HG03457 (cell line): ENCODE data around the gene CYBA.
A peak's percentile ranks its signal among the peaks of the same experiment; 100 is the strongest.
"Not testable (repeated sequence)": the region's sequence is repeated elsewhere in the genome, so short reads cannot be mapped to it uniquely, and the experiment has no call there.

Experiments
- ATAC-seq: cut with Tn5 transposase; IDR thresholded peaks from one replicate; pipeline ENCODE4 v1.9.1; 2021; ENCODE audit warnings: moderate number of reproducible peaks; ENCODE audit not compliant: unreplicated experiment

CYBA gene

DNA sequence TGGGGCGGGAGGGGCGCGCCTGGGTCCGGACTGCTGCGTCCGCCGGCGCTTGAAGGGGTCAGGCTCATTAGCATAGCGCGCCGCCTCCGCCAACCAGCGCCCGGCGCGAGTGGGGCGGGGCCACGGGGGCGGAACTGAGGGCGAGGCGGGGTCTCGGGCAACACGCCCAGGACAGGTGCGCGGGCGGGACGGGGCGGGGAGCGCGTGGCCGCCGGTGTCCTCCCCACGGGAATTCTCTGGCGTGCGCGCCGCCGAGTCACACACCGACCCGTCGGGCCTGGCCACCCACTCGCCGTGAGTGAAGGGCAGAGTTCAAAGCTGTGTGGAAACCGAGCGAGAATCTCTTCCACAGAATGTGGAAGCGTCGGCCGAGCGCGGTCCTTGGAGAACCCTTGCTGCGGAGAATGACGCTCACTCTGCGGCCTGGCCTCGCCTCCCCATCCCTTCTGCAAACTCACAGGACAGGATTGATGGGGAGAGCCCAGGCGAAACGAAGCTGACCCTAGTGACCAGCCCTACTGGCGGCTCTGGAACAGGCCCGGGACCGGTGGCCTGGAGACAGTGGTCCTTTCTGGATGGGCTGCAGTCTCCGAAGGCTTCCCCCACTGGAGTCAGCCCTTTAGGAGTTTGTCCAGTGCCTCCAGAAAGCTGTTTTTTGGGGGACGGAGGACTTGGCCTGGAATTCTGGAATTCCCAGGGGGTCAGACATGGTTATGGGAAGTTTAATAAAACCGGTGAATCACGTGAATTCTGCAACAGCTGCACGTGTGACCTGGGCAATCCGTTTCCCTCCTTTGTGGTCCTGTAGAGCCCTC lies 35.8 kb upstream of the CYBA start, which contains the start of gene SNAI3:
Gene SNAI3 (minus strand): TSS at position 69 of the 815 bp plus-strand sequence. CDS start 101 bp downstream, outside the sequence.
- ATAC-seq, result peak; percentile 63

DNA sequence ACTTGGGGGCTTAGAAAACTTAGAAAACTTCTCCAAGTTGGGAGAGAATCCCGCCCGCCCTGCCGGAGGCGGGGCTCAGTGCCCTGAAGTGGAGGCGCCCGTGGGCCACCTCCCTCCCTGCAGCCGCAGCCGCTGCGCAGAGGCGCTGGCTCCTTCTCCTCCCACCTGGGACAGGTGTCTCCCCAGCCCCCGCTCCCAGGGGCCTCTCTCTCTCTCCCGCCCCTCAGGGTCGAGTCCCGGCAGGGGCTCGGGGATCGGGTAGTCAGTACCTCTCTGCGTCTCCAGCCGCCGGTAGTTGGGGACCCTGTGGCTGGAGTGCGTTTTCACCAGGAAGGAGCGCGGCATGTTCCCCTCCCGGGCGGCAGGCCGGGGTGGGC lies 35.2 kb upstream of the CYBA start:
- peak; percentile 5 for ATAC-seq

DNA sequence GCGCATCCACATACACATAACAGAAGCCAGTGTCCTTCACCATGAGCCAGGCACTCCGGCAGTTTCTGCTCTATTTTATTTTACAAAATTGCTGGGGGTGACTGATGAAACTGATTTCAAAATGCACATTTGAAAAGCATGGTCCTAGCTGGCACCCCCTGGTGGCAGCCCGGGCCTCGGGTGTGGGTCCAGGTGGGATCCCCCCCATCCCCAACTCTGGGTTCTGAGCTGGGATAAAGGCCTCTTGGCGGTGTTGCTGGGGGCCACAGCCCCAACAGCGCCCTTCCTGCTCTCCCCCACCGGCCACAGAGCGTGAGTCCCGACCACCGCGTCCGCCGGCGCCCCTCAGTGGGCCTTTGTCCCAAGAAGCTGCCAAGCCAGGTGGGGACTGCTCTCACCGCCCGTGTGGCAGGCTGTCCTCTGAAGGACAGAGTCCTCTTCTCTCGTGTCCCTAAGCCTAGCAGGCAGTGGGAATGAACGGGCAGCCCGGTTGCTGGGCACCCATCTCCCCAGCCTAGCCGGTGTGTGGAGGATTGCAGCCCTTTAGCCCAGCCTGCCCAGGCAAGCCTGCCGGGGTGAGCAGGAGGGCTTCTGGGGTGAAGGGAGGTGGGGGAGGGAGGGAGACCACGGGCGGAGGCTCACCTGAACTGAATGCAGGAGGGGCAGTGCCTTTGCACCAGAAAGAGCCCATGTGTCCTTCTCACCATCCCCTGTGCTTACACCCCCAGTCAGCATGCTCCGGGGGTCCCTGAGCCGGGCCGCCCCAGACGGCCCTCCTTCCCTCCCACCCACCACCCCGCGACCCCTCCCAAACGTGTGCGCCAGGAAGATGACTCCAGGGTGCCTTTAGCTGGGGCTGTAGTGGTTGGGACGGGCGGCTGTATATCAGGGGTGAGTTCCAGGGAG lies 34.6 kb upstream of the CYBA start:
- no peak for ATAC-seq

DNA sequence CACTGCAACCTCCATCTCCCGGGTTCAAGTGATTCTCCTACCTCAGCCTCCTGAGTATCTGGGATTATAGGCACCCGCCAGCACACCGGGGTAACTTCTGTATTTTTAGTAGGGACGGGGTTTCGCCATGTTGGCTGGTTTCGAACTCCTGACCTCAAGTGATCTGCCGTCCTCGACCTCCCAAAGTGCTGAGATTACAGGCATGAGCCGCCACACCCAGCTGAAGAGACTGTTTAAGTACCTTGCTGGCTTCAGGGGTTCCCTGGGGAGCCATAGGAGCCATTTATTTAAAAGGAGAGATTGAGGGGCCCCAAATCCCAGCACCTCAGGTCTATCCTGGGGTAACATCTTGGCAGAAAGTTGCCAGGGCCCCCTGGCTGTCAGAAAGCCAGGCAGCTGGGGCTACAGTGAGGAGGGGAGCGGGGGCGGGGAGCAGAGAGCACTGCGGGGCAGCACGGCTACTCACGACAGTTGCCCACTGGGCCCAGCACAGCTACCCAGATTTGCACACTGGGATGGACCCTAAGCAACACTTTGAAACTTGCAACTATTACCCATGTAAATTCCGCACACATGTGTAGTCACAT lies 33.8 kb upstream of the CYBA start:
- no peak for ATAC-seq

DNA sequence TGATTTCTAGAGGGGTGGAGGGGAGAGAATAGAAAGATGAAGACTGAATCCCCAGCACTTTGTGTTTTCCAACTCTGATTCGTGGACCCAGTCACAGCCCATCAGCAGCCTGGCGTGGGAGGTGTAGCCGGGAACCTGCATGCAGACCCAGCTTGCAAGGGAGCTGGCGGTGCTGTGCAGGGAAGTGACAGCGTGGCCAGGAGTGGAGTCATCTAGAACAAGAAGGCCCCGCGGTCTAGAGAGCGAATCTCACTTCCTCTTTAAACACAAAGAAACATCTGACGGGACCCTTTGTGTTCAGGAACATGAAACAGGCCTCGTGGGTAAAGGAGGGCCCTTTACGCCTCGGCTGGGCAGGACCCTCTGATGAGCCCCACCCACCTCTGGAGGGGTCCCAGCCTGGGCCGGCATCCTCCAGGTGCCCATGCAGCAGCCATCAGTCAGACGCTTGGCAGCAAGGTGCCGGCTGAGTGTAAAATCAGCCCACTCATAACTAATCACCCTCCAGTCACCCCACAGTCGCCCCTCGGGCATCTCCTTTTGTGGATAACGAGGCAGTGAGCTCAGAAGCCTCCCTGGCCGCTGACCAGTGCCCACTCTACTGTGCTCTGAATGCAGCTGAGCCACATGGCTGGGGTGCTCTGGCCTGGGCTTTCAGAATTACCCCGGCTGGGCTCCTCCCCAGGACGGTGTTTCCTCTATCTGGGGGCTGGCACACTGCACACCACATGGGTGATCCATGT lies 31.0 kb upstream of the CYBA start:
- ATAC-seq, result peak; percentile 49

DNA sequence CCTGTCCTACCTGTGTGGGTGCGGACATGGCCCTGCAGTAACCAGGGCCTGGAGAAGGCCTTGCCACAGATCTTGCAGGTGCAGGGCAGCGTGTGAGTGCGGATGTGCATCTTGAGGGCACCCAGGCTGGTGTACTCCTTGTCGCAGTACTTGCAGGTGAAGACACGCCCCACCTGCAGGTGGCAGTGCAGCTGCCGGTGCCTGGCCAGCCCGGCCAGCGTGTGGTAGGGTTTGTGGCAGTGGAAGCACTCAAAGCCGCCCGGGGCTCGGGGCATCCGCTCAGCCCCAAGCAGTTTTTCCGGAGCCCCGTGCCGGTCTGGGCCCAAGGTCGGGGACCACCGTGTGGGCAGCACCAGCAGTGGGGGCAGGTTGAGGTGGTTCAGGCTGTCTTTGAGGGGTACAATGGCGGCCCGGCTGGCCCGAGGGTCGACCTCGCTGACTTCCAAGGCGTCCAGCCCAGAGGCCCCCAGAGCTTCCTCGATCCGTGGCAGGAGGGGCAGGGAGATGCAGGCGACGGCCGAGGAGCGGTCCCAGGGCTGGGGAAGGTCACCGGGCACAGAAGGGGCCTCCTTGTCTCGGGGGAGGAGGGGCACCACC lies 30.3 kb upstream of the CYBA start:
- no peak for ATAC-seq

DNA sequence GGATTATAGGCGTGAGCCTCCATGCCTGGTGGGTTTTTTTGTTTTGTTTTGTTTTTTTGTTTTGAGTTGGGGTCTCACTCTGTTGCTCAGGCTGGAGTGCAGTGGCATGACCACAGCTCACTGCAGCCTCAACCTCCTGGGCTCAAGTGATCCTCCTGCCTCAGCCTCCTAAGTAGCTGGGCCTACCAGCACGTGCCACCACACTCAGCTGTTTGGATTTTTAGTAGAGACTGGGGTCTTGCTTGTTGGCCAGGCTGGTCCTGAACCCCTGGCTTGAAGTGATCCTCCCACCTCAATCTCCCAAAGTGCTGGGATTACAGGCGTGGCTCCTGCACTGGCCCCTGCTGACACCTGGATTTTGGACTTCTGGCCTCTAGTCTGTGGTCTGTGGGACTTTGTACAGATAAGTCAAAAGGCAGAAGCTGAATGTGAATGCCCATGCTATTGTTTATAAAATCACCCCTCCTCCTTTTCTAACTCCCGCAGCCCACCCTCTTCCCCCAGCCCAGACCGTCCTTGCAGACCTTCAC lies 29.8 kb upstream of the CYBA start:
- ATAC-seq, result no peak

DNA sequence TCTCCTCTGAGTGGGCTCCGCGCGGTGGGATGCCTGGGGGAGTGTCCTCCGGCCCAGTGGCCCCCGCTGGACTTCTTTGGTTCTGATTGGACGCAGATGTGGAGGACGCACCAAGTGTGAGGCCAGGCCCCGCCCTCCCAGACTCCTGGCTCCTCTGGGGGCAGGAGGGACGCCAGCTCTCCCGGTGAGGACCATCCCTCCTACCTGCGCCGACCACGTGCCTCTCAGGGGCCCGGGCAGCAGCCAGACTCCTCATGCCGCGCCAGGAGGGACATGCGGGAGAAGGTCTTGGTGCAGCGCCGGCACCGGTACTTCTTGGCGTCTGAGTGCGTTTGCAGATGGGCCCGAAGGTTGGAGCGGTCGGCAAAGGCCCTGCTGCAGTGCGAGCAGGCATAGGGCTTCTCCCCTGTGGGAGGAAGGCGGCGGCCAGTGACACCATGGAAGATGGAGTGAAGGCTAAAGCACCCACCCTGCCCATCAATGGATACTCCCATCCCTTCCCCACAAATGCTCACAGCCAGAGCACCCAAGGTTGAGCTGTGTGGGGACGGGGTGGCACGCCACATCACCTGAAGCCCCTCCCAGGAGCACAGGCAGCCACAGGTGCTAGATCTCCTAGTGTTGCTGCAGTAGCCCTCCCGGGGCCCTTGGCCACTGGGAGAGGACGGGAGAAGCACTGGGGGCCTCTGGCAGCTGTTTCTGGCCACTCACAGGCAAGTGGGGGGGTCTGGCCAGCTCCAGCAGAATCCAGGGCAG lies 27.5 kb upstream of the CYBA start:
- ATAC-seq, result no peak

DNA sequence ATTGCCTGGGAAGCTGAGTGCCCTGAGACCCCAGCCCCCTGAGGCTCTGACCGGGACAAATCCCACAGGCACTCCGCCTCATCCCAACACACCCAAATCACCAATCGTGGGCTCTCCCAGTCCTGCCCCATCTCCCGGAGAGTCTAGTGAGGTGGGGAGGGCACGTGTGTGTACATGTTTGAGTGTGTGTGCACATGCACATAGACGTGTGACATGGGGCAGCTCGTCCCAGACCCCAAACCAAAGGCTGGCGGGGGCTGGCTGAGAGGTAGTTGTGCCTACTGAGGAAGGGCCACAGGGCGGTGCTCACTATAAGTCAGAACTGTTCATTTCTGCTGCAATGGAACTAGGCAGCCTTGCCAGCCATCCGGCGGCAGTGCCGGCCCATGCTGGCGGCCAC lies 26.9 kb upstream of the CYBA start:
- ATAC-seq, result no peak

DNA sequence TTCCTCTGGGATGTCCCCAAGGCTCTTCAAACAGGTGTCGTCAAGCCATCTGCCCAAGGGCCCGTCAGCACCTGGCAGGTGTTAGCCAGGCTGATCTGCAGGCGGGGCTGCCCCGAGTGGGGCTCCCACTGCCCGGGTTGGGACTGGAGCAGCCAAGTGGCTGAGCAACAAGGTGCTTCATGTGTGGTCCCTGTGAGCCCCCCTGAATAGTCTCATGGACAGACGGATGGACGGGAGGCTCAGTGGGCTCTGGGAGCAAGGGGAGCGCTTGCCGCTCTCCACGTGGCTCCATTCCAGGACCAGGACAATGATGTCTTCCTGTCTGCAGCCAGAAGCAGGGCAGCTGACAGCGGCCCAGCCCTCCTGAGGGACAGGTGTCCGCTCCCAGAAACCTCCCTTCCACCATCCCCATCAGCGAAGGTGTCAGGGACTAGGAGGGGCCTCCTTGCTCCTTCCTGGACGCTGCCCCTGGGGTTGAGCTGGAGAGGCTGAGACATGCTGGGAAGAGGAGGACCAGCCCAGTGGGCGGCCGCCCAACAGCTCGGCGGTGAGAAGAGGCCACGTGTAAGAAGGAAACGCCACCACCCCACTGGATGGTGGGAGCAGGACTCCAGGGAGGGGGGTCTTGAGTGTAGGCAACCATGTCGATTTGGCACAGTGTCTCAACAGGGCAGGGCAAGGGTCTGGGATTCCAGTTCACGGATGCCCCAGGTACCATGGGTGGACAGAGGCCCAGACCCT lies 25.8 kb upstream of the CYBA start:
- no peak for ATAC-seq

DNA sequence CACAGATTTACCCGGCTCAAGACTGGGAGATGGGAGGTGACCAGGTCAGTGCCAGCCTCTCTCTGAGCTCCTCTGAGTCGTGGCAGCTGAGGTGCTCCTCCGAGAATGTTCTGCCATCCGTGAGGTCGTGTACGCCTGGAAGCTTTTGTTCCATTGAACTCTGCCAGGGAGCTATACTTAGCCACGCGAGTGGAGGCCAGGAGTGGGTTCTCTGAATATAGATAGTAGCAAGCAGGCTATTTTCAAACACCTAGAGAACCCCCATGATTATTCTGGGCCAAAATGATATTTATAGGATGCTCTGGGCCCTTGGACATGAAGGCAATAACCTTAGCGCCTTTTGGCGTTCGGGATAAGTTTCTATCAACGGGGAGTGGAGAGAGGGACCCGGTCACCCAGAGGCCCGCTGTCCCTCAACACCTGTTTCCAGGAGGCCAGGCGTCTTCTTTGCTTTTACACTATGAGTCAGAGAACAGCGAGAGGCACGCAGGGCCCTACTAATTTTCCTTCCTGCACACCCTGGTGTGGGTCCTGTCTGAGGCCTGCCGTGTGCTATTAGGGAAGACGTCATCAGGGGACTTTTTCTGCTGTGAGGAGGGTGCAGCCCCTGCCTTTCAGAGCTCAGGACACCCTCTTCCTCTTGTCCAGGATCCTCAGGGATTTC lies 23.0 kb upstream of the CYBA start:
- no peak for ATAC-seq

DNA sequence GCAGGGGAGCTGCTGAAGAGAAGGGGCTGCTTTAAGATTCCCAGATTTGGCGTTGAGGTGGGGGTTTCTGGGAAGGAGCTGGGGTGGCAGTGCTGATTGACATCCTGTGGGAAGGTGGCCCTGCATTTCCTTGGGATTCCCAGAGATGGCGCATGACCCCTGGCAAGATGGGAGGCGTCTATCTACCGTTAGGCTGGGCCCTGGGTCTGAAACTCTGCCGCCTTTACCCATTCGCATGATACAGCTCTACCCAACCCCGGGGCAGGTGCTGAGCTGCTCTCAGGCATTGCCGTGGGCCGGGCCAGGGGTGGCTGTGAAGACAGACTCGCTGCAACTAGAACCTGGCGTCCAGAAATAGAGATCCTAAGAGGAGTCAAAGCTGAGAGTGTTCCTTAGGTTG lies 21.9 kb upstream of the CYBA start:
- no peak for ATAC-seq

DNA sequence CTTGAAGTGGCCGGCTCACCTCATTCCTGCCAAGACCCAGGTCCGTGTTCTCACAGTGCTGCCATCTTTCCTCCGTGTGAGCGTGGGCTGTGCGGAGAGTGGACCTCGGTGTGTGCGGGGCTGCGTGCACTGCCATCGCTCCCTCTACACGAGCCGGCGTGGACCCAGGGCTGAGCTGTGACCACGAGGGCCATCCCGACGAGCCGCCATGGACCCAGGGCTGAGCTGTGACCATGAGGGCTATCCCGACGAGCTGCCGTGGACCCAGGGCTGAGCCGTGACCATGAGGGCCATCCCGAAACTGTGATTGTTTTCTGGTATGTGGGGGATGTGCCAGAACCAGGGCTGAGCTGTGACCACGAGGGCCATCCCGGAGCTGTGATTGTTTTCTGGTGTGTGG lies 21.0 kb upstream of the CYBA start:
- no peak for ATAC-seq

DNA sequence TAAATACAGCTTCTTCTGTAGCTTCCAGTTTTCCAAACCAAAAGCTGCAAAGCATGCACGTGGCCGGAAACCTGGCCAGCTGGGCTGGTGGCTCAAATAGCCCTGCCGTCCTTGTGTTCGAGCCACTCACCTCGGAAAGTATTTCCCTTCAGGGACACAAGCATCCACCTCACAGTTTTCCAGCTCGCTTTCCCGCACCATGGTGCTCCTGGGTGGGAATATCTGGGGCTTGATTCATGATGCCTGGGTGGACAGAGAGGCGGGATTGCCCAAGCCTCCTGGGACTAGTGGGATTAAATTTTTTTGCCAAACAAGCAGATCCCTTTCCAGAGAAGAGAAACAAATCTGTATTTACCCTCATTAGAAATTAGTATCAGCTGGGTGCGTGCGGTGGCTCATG lies 19.1 kb upstream of the CYBA start:
- no peak for ATAC-seq

DNA sequence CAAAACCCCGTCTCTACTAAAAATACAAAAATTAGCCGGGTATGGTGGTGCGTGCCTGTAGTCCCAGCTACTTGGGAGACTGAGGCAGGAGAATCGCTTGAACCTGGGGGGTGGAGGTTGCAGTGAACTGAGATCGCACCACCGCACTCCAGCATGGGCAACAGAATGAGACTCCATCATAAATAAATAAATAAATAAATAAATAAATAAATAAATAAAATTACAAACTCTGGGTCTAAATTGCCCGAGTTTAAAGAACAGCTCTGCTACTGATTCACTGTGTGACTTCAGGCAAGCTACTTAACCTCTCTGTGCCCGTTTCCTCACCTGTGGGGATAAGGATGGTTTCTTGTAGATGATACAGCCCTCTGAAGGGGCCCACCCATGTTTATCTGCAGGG lies 18.6 kb upstream of the CYBA start:
- not testable (repeated sequence) for ATAC-seq

DNA sequence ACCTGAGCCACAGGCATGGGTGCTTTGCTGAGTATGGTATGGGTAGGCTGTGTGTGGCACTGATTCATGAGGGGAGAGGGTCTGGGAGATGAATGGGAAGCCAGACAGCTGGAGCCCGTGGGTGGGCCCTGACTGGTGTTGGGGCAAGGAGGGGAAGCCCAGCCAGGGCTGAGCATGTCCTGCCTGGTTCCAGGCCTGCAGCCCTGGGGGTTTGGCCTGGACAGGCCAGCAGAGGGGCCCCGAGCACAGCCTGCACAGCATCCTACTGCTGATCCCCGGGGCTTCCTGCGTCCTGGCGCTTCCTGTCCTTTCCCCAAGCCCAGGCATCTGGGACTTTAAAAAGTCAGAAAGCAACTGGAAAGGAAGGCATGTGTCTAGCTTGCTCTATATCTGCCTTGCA lies 16.6 kb upstream of the CYBA start:
- no peak for ATAC-seq

DNA sequence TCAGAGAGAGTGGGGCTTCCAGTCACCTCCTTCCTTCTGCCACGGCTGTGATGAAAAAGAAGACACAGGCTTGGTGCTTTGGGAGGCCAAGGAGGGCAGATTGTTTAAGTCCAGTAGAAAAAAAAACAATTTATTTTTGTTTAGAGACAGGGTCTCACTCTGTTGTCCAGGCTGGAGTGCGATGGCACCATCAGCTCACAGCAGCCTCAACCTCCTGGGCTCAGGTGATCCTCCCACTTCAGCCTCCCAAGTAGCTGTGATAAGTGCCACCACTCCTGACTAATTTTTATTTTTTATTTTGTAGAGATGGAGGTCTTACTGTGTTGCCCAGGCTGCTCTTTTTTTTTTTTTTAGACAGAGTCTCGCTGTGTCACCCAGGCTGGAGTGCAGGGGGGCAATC lies 14.7 kb upstream of the CYBA start:
- no peak for ATAC-seq

DNA sequence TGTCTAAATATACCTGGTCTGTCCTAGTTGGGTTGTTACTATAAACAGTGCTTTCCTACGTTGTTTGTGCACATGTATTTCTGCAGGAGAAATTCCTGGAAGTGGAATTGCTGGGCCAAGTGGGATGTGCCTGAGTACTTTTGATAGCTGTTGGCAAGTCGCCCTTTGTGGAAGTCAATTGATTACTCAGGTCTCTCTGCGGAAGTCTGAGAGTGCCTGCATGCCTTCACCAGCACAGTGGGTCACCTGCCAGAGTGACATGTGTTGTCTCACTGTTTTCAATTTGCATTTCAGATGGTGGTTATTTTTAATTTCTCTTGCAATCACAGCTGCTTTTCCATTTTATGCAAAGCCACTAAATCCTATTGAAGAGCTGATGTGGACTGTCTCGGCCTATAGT lies 14.3 kb upstream of the CYBA start:
- ATAC-seq, result no peak
